ENCODE data around the gene C16orf82.
A peak's percentile ranks its signal among the peaks of the same experiment; 100 is the strongest.

C16orf82 gene

DNA sequence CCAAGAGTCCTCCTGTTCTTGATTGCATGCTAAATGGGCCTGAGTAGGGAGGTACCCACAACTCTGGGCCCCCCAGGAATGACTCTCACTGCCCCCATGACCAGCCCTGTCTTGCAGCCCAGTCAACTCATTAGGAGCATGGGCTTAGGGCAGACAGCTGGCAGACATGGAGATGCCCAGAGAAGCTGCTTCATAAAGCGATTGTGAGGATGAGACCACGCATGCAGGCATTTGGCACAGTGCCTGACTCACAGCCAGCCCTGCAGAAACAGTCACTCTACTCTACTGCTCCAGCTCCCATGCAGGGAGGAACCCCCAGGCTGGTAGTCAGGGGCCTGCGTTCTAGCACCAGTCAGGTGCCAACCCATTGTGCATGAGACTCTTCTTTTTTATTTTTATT, 8.4 kb upstream of the C16orf82 start:
- Histone ChIP-seq H3K4me3 (ENCODE audit: control insufficient read depth in 1 of 7, extremely low read depth in 1 of 7, insufficient read depth in 4 of 7, low read depth in 2 of 7, low read length in 6 of 7) (no peak overlapping the region), H3K27ac (ENCODE audit: insufficient read depth in 1 of 2, low read depth in 1 of 2, low read length in 2 of 2, poor library complexity in 1 of 2, severe bottlenecking in 2 of 2) (no peak overlapping the region), H3K36me3 (ENCODE audit: control insufficient read depth in 4 of 4, insufficient read depth in 4 of 4, low read length in 3 of 4) (no peaks in the 10 kb centered on the region), H3K4me1 (ENCODE audit: control extremely low read depth in 1 of 4, control insufficient read depth in 4 of 4, insufficient read depth in 4 of 4, low read length in 3 of 4) (no peaks in the 10 kb centered on the region), H3K9me3 (ENCODE audit: control extremely low read depth in 1 of 5, control insufficient read depth in 4 of 5, insufficient read depth in 2 of 5, low read depth in 1 of 5, low read length in 4 of 5) (no peaks in the 10 kb centered on the region), H3K27me3 (replicated peaks in 2 of 5; ENCODE audit: control insufficient read depth in 4 of 5, insufficient read depth in 5 of 5, low read length in 4 of 5) (peaks cover 0 to 7% (median 0%) of the 10 kb centered on the region in 5 experiments)
- WGBS (ENCODE audit: insufficient coverage) = 93% methylated on average over 2 of the region's 3 CpGs
- ChIA-PET POLR2A (no interaction called here), CTCF (no interaction called here)
- DNase-seq = no peak

DNA sequence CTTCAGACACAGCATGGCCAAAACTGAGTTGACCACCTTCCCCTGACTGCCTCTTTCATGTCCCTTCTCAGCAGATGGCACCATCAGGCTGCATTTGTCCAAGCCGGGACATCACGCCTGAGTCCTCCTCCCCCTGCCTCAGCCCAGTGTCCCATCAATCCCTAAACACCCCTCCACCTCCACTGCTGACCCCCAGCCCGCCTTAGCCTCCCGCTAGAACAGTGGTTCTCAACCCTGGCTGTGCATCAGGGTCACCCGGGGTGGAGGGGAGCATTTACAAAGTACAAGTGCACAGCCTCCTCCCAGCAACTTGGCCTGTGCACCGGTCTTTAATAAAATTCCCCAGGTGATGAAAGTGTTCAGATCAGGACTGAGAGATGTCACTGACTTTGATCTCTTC, 4.0 kb downstream of the C16orf82 start:
- CTCF ChIA-PET = no interaction called here
- Histone ChIP-seq H3K9me3 (ENCODE audit: control extremely low read depth in 1 of 5, control insufficient read depth in 4 of 5, insufficient read depth in 2 of 5, low read depth in 1 of 5, low read length in 4 of 5) (peaks cover 0 to 4% (median under 1%) of the 10 kb centered on the region in 5 experiments), H3K4me1 (ENCODE audit: control extremely low read depth in 1 of 4, control insufficient read depth in 4 of 4, insufficient read depth in 4 of 4, low read length in 3 of 4) (no peaks in the 10 kb centered on the region), H3K36me3 (ENCODE audit: control insufficient read depth in 4 of 4, insufficient read depth in 4 of 4, low read length in 3 of 4) (no peaks in the 10 kb centered on the region), H3K27ac (ENCODE audit: insufficient read depth in 1 of 2, low read depth in 1 of 2, low read length in 2 of 2, poor library complexity in 1 of 2, severe bottlenecking in 2 of 2) (no peak overlapping the region), H3K27me3 (replicated peaks in 2 of 5; ENCODE audit: control insufficient read depth in 4 of 5, insufficient read depth in 5 of 5, low read length in 4 of 5) (peaks cover 0 to 31% (median 8%) of the 10 kb centered on the region in 5 experiments), H3K4me3 (ENCODE audit: control insufficient read depth in 1 of 7, extremely low read depth in 1 of 7, insufficient read depth in 4 of 7, low read depth in 2 of 7, low read length in 6 of 7) (no peak overlapping the region)
- no peak for DNase-seq
- POLR2A ChIA-PET = no interaction called here
- WGBS (ENCODE audit: insufficient coverage) = 93% methylated on average over 5 of the region's 6 CpGs

DNA sequence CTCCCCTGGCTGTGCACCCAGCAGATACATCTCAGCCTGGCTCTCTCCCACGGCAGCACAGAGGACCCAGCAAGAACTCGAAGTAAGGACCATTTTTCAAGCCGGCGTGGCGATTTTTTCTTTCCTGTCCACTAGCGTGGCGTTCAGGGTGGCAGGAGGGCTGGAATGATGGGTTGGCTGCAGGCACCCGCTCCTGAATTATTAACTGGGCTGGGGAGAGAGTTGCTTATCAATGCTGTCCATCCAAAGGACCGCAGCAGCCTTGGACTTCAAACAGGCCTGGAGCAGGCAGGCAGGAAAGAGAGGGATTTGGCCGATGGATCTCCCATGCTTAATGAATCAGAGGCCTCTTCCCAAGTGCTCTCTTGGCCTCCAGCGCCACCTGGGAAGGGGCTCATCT, 7.0 kb downstream of the C16orf82 start:
- peaks cover 0 to 9% (median 3%) of the 10 kb centered on the region in 5 experiments for H3K27me3 ChIP-seq (replicated peaks in 2 of 5; ENCODE audit: control insufficient read depth in 4 of 5, insufficient read depth in 5 of 5, low read length in 4 of 5)

DNA sequence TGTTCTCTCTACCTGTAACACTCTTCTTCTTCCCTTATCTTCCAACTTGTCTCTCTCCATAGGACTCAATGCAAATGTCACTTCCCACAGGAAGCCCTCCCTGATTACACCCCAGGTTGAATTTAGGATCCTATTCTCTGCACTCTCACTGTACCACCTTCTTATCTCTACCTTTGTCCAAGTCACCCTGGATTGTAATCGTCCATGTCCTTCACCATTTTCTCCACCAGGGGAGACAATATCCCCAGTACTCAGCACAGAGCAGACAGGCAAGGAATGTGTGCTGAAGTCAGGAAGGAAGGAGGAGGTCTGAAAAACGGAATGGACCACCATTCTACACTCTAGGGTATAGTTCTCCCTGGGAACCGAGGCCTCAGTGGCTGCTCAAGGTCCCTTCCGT, 14.2 kb downstream of the C16orf82 start:
- 30% methylated on average over 3 of the region's 4 CpGs for WGBS (ENCODE audit: insufficient coverage)
- Histone ChIP-seq H3K9me3 (ENCODE audit: control extremely low read depth in 1 of 5, control insufficient read depth in 4 of 5, insufficient read depth in 2 of 5, low read depth in 1 of 5, low read length in 4 of 5) (peaks cover 0 to 3% (median 0%) of the 10 kb centered on the region in 5 experiments), H3K36me3 (ENCODE audit: control insufficient read depth in 4 of 4, insufficient read depth in 4 of 4, low read length in 3 of 4) (no peaks in the 10 kb centered on the region), H3K4me3 (ENCODE audit: control insufficient read depth in 1 of 7, extremely low read depth in 1 of 7, insufficient read depth in 4 of 7, low read depth in 2 of 7, low read length in 6 of 7) (no peak overlapping the region), H3K27ac (ENCODE audit: insufficient read depth in 1 of 2, low read depth in 1 of 2, low read length in 2 of 2, poor library complexity in 1 of 2, severe bottlenecking in 2 of 2) (no peak overlapping the region), H3K4me1 (ENCODE audit: control extremely low read depth in 1 of 4, control insufficient read depth in 4 of 4, insufficient read depth in 4 of 4, low read length in 3 of 4) (no peaks in the 10 kb centered on the region), H3K27me3 (replicated peaks in 2 of 5; ENCODE audit: control insufficient read depth in 4 of 5, insufficient read depth in 5 of 5, low read length in 4 of 5) (peaks cover 0 to 33% (median 3%) of the 10 kb centered on the region in 5 experiments)
- ChIA-PET POLR2A (no interaction called here), CTCF (no interaction called here)
- DNase-seq = peak; percentile 2 to 16 (median 2)

More for the DNA sequence above, 7.0 kb downstream of the C16orf82 start:
- Histone ChIP-seq H3K27ac (ENCODE audit: insufficient read depth in 1 of 2, low read depth in 1 of 2, low read length in 2 of 2, poor library complexity in 1 of 2, severe bottlenecking in 2 of 2) (no peak overlapping the region), H3K9me3 (ENCODE audit: control extremely low read depth in 1 of 5, control insufficient read depth in 4 of 5, insufficient read depth in 2 of 5, low read depth in 1 of 5, low read length in 4 of 5) (peaks cover 0 to 8% (median 1%) of the 10 kb centered on the region in 5 experiments), H3K4me3 (ENCODE audit: control insufficient read depth in 1 of 7, extremely low read depth in 1 of 7, insufficient read depth in 4 of 7, low read depth in 2 of 7, low read length in 6 of 7) (no peak overlapping the region), H3K4me1 (ENCODE audit: control extremely low read depth in 1 of 4, control insufficient read depth in 4 of 4, insufficient read depth in 4 of 4, low read length in 3 of 4) (no peaks in the 10 kb centered on the region), H3K36me3 (ENCODE audit: control insufficient read depth in 4 of 4, insufficient read depth in 4 of 4, low read length in 3 of 4) (no peaks in the 10 kb centered on the region)
- no peak for DNase-seq
- CTCF ChIA-PET = interaction anchor here (1.5 to 2.1 kb wide), 2 partner anchors 24 to 36 kb away, joined by 3 to 4 read pairs; no protein-coding TSS in a partner anchor
- WGBS (ENCODE audit: insufficient coverage) = 96% methylated on average over 11 of the region's 11 CpGs
- POLR2A ChIA-PET = no interaction called here

DNA sequence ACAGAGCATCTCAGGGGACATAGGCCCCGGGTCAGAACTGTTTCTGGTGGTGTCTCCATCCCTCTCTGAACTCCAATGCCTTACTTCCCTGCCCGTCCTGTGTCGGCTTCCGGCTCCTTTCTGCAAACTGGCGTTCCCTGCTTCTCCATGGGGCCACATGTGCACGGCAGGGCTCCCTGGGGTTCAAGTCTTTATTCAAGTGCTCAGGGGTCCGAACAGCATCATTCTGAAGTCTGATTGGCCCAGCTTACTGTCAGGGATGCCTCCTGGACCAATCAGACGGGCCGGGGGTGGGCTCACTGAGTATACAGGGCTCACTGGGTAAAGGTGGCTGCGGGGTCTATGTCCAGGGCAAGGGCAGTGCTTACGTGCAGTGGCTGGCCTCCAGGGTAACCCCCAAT, 17.1 kb downstream of the C16orf82 start:
- Histone ChIP-seq H3K4me1 (ENCODE audit: control extremely low read depth in 1 of 4, control insufficient read depth in 4 of 4, insufficient read depth in 4 of 4, low read length in 3 of 4) (no peaks in the 10 kb centered on the region), H3K36me3 (ENCODE audit: control insufficient read depth in 4 of 4, insufficient read depth in 4 of 4, low read length in 3 of 4) (no peaks in the 10 kb centered on the region), H3K27me3 (replicated peaks in 2 of 5; ENCODE audit: control insufficient read depth in 4 of 5, insufficient read depth in 5 of 5, low read length in 4 of 5) (peaks cover 0 to 28% (median 2%) of the 10 kb centered on the region in 5 experiments), H3K4me3 (ENCODE audit: control insufficient read depth in 1 of 7, extremely low read depth in 1 of 7, insufficient read depth in 4 of 7, low read depth in 2 of 7, low read length in 6 of 7) (no peak overlapping the region), H3K9me3 (ENCODE audit: control extremely low read depth in 1 of 5, control insufficient read depth in 4 of 5, insufficient read depth in 2 of 5, low read depth in 1 of 5, low read length in 4 of 5) (no peaks in the 10 kb centered on the region), H3K27ac (ENCODE audit: insufficient read depth in 1 of 2, low read depth in 1 of 2, low read length in 2 of 2, poor library complexity in 1 of 2, severe bottlenecking in 2 of 2) (no peak overlapping the region)
- ChIA-PET POLR2A (no interaction called here), CTCF (no interaction called here)
- DNase-seq = no peak
- 42% methylated on average over 10 of the region's 11 CpGs for WGBS (ENCODE audit: insufficient coverage)

DNA sequence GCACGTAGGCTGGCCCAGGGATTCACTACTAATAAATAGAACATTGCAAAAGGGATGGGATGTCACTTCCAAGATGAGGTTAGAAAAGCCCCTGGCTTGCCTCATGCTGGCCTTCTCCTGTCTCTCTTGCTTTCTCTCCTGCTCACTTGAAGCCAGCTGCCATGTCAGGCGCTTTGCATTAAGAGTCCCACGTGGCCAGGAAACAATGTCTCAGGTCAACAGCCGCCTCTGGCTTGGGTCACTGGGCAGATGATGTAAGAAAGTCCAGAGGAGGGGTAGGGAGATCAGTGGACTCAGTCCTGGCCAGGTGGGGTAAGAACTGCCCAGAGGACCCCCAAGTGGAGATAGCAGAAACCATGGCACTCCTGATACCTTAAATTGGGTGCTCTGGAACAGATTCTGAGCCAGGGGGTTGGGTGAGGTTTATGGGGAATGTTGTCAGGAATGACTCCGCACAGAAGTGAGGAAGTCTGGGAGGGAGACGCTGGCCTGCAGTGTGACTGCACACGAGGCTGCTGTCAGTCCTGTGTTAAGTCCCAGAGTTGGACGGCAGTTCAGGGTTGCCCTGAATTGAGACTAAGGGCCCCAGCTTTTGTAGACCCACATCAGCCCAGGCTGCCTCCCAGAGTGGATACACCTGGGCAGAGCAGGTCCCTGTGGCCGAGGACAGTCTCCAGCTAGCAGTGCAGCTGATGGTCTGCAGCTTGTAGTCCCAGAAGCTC, 17.7 kb downstream of the C16orf82 start:
- no peaks in the 10 kb centered on the region for H3K4me1 ChIP-seq (ENCODE audit: control extremely low read depth in 1 of 4, control insufficient read depth in 4 of 4, insufficient read depth in 4 of 4, low read length in 3 of 4)
- ChIA-PET CTCF (no interaction called here), POLR2A (no interaction called here)
- H3K4me3 ChIP-seq (ENCODE audit: control insufficient read depth in 1 of 7, extremely low read depth in 1 of 7, insufficient read depth in 4 of 7, low read depth in 2 of 7, low read length in 6 of 7) = no peak overlapping the region
- WGBS (ENCODE audit: insufficient coverage) = 75% methylated on average over 9 of the region's 9 CpGs
- H3K27me3 ChIP-seq (replicated peaks in 2 of 5; ENCODE audit: control insufficient read depth in 4 of 5, insufficient read depth in 5 of 5, low read length in 4 of 5) = peaks cover 0 to 24% (median 2%) of the 10 kb centered on the region in 5 experiments
- H3K36me3 ChIP-seq (ENCODE audit: control insufficient read depth in 4 of 4, insufficient read depth in 4 of 4, low read length in 3 of 4) = no peaks in the 10 kb centered on the region
- no peak overlapping the region for H3K27ac ChIP-seq (ENCODE audit: insufficient read depth in 1 of 2, low read depth in 1 of 2, low read length in 2 of 2, poor library complexity in 1 of 2, severe bottlenecking in 2 of 2)
- DNase-seq = no peak
- H3K9me3 ChIP-seq (ENCODE audit: control extremely low read depth in 1 of 5, control insufficient read depth in 4 of 5, insufficient read depth in 2 of 5, low read depth in 1 of 5, low read length in 4 of 5) = no peaks in the 10 kb centered on the region

DNA sequence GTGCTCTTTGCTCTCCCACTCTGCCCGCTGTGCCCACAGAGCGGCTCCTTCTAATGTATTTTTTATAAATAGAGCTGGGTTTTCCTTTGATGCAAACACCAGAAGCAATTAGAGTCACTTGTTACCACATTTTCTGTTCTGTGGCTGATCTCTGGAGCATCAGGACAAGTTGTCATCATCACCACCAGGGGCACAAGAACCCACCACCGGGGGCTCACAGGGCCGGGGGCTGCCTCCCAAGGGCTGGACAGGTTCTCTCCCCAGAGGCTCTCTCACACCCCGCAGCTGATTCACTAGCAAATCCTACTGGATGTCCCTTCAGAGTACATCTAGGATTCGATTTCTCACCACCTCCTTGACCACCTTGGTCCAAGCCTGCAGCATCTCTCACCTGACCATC, 18.5 kb downstream of the C16orf82 start:
- Histone ChIP-seq H3K4me1 (ENCODE audit: control extremely low read depth in 1 of 4, control insufficient read depth in 4 of 4, insufficient read depth in 4 of 4, low read length in 3 of 4) (no peaks in the 10 kb centered on the region), H3K4me3 (ENCODE audit: control insufficient read depth in 1 of 7, extremely low read depth in 1 of 7, insufficient read depth in 4 of 7, low read depth in 2 of 7, low read length in 6 of 7) (no peak overlapping the region), H3K27ac (ENCODE audit: insufficient read depth in 1 of 2, low read depth in 1 of 2, low read length in 2 of 2, poor library complexity in 1 of 2, severe bottlenecking in 2 of 2) (no peak overlapping the region), H3K36me3 (ENCODE audit: control insufficient read depth in 4 of 4, insufficient read depth in 4 of 4, low read length in 3 of 4) (no peaks in the 10 kb centered on the region), H3K9me3 (ENCODE audit: control extremely low read depth in 1 of 5, control insufficient read depth in 4 of 5, insufficient read depth in 2 of 5, low read depth in 1 of 5, low read length in 4 of 5) (no peaks in the 10 kb centered on the region), H3K27me3 (replicated peaks in 2 of 5; ENCODE audit: control insufficient read depth in 4 of 5, insufficient read depth in 5 of 5, low read length in 4 of 5) (peaks cover 0 to 24% (median 2%) of the 10 kb centered on the region in 5 experiments)
- ChIA-PET CTCF (no interaction called here), POLR2A (no interaction called here)
- no peak for DNase-seq
- 78% methylated on average over 4 of the region's 6 CpGs for WGBS (ENCODE audit: insufficient coverage)

All from common myeloid progenitor, CD34-positive (primary cell).